Uterus (tissue), 2 donors: ENCODE data around the gene MACROD1.

Source experiments
- POLR2A ChIP-seq, 2 donors: fragments of 450-650 bp; IDR thresholded peaks; one replicate each; pipeline ENCODE4 v1.6.1; 2016; ENCODE audit warnings: antibody characterized with exemption in 2 of 2, mild to moderate bottlenecking in 1 of 2, moderate library complexity in 1 of 2
- TF ChIP-seq, protein P1 (sequence below), 4 experiments: fragments of 200-600 bp in 2 of 4; fragments of 450-650 bp in 2 of 4; sonication (generic) in 2 of 4; IDR thresholded peaks; one replicate each; pipeline ENCODE4 v1.5.1; 2016 to 2019; ENCODE audit warnings: antibody characterized with exemption in 4 of 4, mild to moderate bottlenecking in 2 of 4, moderate library complexity in 1 of 4

DNA sequence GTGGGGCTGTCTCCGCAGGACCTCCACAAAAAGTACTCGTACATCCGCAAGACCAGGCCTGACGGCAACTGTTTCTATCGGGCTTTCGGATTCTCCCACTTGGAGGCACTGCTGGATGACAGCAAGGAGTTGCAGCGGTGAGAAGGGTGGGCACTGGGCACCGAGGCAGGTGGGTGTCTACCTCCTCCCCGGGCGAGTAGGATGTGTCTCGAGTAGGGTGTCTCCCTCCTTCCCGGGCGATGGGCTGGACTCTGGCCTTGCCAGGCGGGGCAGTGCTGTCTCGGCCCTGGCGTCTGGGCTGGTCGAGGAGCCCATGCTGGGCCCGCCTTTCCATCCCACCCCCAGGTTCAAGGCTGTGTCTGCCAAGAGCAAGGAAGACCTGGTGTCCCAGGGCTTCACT, 169.4 kb downstream of the MACROD1 start:
- TF ChIP-seq, protein P1, sequence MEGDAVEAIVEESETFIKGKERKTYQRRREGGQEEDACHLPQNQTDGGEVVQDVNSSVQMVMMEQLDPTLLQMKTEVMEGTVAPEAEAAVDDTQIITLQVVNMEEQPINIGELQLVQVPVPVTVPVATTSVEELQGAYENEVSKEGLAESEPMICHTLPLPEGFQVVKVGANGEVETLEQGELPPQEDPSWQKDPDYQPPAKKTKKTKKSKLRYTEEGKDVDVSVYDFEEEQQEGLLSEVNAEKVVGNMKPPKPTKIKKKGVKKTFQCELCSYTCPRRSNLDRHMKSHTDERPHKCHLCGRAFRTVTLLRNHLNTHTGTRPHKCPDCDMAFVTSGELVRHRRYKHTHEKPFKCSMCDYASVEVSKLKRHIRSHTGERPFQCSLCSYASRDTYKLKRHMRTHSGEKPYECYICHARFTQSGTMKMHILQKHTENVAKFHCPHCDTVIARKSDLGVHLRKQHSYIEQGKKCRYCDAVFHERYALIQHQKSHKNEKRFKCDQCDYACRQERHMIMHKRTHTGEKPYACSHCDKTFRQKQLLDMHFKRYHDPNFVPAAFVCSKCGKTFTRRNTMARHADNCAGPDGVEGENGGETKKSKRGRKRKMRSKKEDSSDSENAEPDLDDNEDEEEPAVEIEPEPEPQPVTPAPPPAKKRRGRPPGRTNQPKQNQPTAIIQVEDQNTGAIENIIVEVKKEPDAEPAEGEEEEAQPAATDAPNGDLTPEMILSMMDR (IDR thresholded peaks at IDR 0.05) = no peak
- TF ChIP-seq POLR2A (IDR thresholded peaks at IDR 0.05) = no peak
